Neuronal stem cell (in vitro differentiated cells): ENCODE measurements around the gene FES.
A peak's percentile ranks its signal among the peaks of the same experiment; 100 is the strongest.

Experiments
- DNase-seq: peaks from one replicate; pipeline ENCODE4 v3.0.0-alpha.2; 2013; ENCODE audit warnings: low spot score
- H2AFZ ChIP-seq: one replicate; pipeline ENCODE4 v1.6.1; 2013; ENCODE audit warnings: mild to moderate bottlenecking, low read length, inconsistent platforms
- H2AK5ac ChIP-seq: 2 replicates; pipeline ENCODE4 v1.6.1; 2013; ENCODE audit warnings: low read depth, mild to moderate bottlenecking, inconsistent platforms, low read length, moderate library complexity, mixed read lengths
- H2BK120ac ChIP-seq: 2 replicates; pipeline ENCODE4 v1.6.1; 2013; ENCODE audit warnings: low read depth, mild to moderate bottlenecking, inconsistent platforms, low read length, moderate library complexity, mixed read lengths
- H2BK12ac ChIP-seq: one replicate; pipeline ENCODE4 v1.6.1; 2013; ENCODE audit warnings: low read length, inconsistent platforms
- H2BK15ac ChIP-seq: 2 replicates; pipeline ENCODE4 v1.6.1; 2013; ENCODE audit warnings: mild to moderate bottlenecking, low read length, inconsistent platforms, mixed read lengths
- H2BK5ac ChIP-seq: one replicate; pipeline ENCODE4 v1.6.1; 2013; ENCODE audit warnings: inconsistent platforms, mild to moderate bottlenecking, low read length, moderate library complexity
- H3K14ac ChIP-seq: one replicate; pipeline ENCODE4 v1.6.1; 2013; ENCODE audit warnings: low read length, inconsistent platforms
- H3K18ac ChIP-seq: 2 replicates; pipeline ENCODE4 v1.6.1; 2013; ENCODE audit warnings: low read length, inconsistent platforms
- H3K23ac ChIP-seq: 2 replicates; pipeline ENCODE4 v1.6.1; 2013; ENCODE audit warnings: low read depth, mild to moderate bottlenecking, mixed read lengths, low read length, inconsistent platforms; ENCODE audit not compliant: poor library complexity
- H3K27ac ChIP-seq: replicated peaks from 3 replicates; pipeline ENCODE4 v1.5.1; 2013; ENCODE audit warnings: low read length, inconsistent platforms
- H3K27me3 ChIP-seq, 3 experiments: 2 replicates each; pipeline ENCODE4 v1.6.1; 2013; ENCODE audit warnings: low read length in 3 of 3, mild to moderate bottlenecking in 2 of 3, inconsistent platforms in 1 of 3, low read depth in 1 of 3, mixed read lengths in 1 of 3, moderate library complexity in 1 of 3; ENCODE audit not compliant: control insufficient read depth in 3 of 3, insufficient read depth in 3 of 3
- H3K36me3 ChIP-seq, 2 donors: replicated peaks in 1 of 2; 2 replicates each; pipeline ENCODE4 v1.6.1; 2013; ENCODE audit warnings: low read length in 2 of 2; ENCODE audit not compliant: control insufficient read depth in 2 of 2, insufficient read depth in 2 of 2
- H3K4ac ChIP-seq: 2 replicates; pipeline ENCODE4 v1.6.1; 2013; ENCODE audit warnings: inconsistent platforms, mild to moderate bottlenecking, low read length, moderate library complexity
- H3K4me1 ChIP-seq, 2 donors: 1 replicate in 1 of 2; 2 replicates in 1 of 2; pipeline ENCODE4 v1.6.1; 2013; ENCODE audit warnings: low read length in 2 of 2, low read depth in 1 of 2; ENCODE audit not compliant: control insufficient read depth in 2 of 2, insufficient read depth in 1 of 2
- H3K4me2 ChIP-seq: one replicate; pipeline ENCODE4 v1.6.1; 2013; ENCODE audit warnings: mild to moderate bottlenecking, low read length, inconsistent platforms; ENCODE audit not compliant: insufficient read depth, poor library complexity, severe bottlenecking
- H3K4me3 ChIP-seq, 2 donors: 2 replicates each; pipeline ENCODE4 v1.5.1; 2013; ENCODE audit warnings: low read length in 2 of 2, mild to moderate bottlenecking in 2 of 2, inconsistent platforms in 1 of 2, moderate library complexity in 1 of 2
- H3K79me1 ChIP-seq: one replicate; pipeline ENCODE4 v1.6.1; 2013; ENCODE audit warnings: low read depth, mild to moderate bottlenecking, inconsistent platforms, low read length, moderate library complexity
- H3K9ac ChIP-seq: one replicate; pipeline ENCODE4 v1.6.1; 2013; ENCODE audit warnings: mild to moderate bottlenecking, low read depth, low read length, inconsistent platforms; ENCODE audit not compliant: poor library complexity
- H3K9me3 ChIP-seq, 2 donors: replicated peaks in 1 of 2; 2 replicates each; pipeline versions ENCODE3 to v1.6.1; 2013; ENCODE audit warnings: low read length in 2 of 2, mild to moderate bottlenecking in 2 of 2, inconsistent platforms in 1 of 2, low read depth in 1 of 2, mixed read lengths in 1 of 2, moderate library complexity in 1 of 2; ENCODE audit not compliant: control insufficient read depth in 2 of 2, insufficient read depth in 1 of 2
- H4K8ac ChIP-seq: one replicate; pipeline ENCODE4 v1.6.1; 2013; ENCODE audit warnings: low read depth, mild to moderate bottlenecking, inconsistent platforms, low read length, moderate library complexity
- H4K91ac ChIP-seq: one replicate; pipeline ENCODE4 v1.6.1; 2013; ENCODE audit warnings: low read length, low read depth, mild to moderate bottlenecking, inconsistent platforms; ENCODE audit not compliant: poor library complexity
- WGBS, 2 donors: extraction: QIAGEN DNeasy Blood & Tissue Kit; methylation state at CpG; one replicate each; pipeline ENCODE4 v1.1.7; 2013; ENCODE audit warnings: missing lambda C conversion rate in 2 of 2, mixed read lengths in 1 of 2; ENCODE audit not compliant: insufficient read length in 2 of 2, insufficient replicate concordance in 1 of 2; ENCODE audit errors: extremely low coverage in 2 of 2; 5-methylcytosine and 5-hydroxymethylcytosine counted together

The FES gene

GRCh38 chr15:90889313-90889730 lies 5.0 kb downstream of the FES start:
- Histone ChIP-seq H3K9ac (peak overlapping the region; percentile 32), H3K27me3 (no peaks in the 10 kb centered on the region), H3K9me3 (no peaks in the 10 kb centered on the region), H2AFZ (no peak overlapping the region), H3K14ac (peak overlapping the region; percentile 82), H3K4me2 (no peak overlapping the region), H3K36me3 (peaks cover 0 to 2% of the 10 kb centered on the region in 2 donors), H2BK12ac (peak overlapping the region; percentile 90), H3K27ac (no peak overlapping the region), H2BK15ac (no peak overlapping the region), H3K18ac (peak overlapping the region; percentile 48), H4K91ac (no peak overlapping the region), H4K8ac (no peak overlapping the region), H2AK5ac (no peak overlapping the region), H3K23ac (peak overlapping the region; percentile 65), H3K79me1 (peaks cover 2% of the 10 kb centered on the region), H3K4me3 (peak overlapping the region in 1 of 2 donors; percentile 27), H3K4me1 (peaks cover 1 to 6% of the 10 kb centered on the region in 2 donors), H3K4ac (no peak overlapping the region), H2BK120ac (no peak overlapping the region), H2BK5ac (peak overlapping the region; percentile 60)
- no peak for DNase-seq
- no CpG with 5 or more reads among the region's 18 CpGs for WGBS, 2 donors

- no peak overlapping the region for H4K91ac ChIP-seq
- H3K23ac ChIP-seq = peak overlapping the region; percentile 65
- no CpG with 5 or more reads among the region's 31 CpGs for WGBS, 2 donors
- H2AFZ ChIP-seq = no peak overlapping the region
- H3K4me2 ChIP-seq = no peak overlapping the region
- no peaks in the 10 kb centered on the region for H3K9me3 ChIP-seq
- peak overlapping the region; percentile 82 for H3K14ac ChIP-seq
- peak overlapping the region; percentile 82 for H2BK5ac ChIP-seq
- DNase-seq = no peak
- H3K4ac ChIP-seq = no peak overlapping the region
- H2BK15ac ChIP-seq = no peak overlapping the region
- peak overlapping the region in 1 of 2 donors; percentile 27 for H3K4me3 ChIP-seq
- H2BK120ac ChIP-seq = no peak overlapping the region
- no peak overlapping the region for H3K27ac ChIP-seq
- H4K8ac ChIP-seq = no peak overlapping the region
- H3K4me1 ChIP-seq = peaks cover under 1 to 1% of the 10 kb centered on the region in 2 donors
- H3K18ac ChIP-seq = peak overlapping the region; percentile 85
- H3K79me1 ChIP-seq = no peaks in the 10 kb centered on the region
- peak overlapping the region; percentile 21 for H3K9ac ChIP-seq
- no peaks in the 10 kb centered on the region for H3K27me3 ChIP-seq
- H2AK5ac ChIP-seq = peak overlapping the region; percentile 28
- no peak overlapping the region for H2BK12ac ChIP-seq
- H3K36me3 ChIP-seq = peaks cover 0 to 2% of the 10 kb centered on the region in 2 donors
Measured at GRCh38 chr15:90889736-90890456, 5.6 kb downstream of the FES start.

- no peak overlapping the region for H3K4me3 ChIP-seq
- no peaks in the 10 kb centered on the region for H3K79me1 ChIP-seq
- no peak overlapping the region for H2BK15ac ChIP-seq
- no peak overlapping the region for H2BK120ac ChIP-seq
- H3K4me2 ChIP-seq = no peak overlapping the region
- no peaks in the 10 kb centered on the region for H3K4me1 ChIP-seq
- no peak overlapping the region for H3K14ac ChIP-seq
- no peak overlapping the region for H3K27ac ChIP-seq
- H2BK12ac ChIP-seq = no peak overlapping the region
- no peak overlapping the region for H2AK5ac ChIP-seq
- H3K9me3 ChIP-seq = no peaks in the 10 kb centered on the region
- WGBS, 2 donors = no CpG with 5 or more reads among the region's 12 CpGs
- H3K23ac ChIP-seq = peak overlapping the region; percentile 25
- no peak overlapping the region for H4K91ac ChIP-seq
- H3K27me3 ChIP-seq = no peaks in the 10 kb centered on the region
- H2BK5ac ChIP-seq = no peak overlapping the region
- H4K8ac ChIP-seq = no peak overlapping the region
- H3K18ac ChIP-seq = no peak overlapping the region
- H3K4ac ChIP-seq = no peak overlapping the region
- no peak overlapping the region for H3K9ac ChIP-seq
- peak overlapping the region; percentile 19 for H2AFZ ChIP-seq
- peaks cover 0 to 6% of the 10 kb centered on the region in 2 donors for H3K36me3 ChIP-seq
- no peak for DNase-seq
Measured at GRCh38 chr15:90890839-90891238, 6.5 kb downstream of the FES start.

GRCh38 chr15:90891346-90891949 lies 7.1 kb downstream of the FES start:
- Histone ChIP-seq H2AFZ (peak overlapping the region; percentile 19), H3K18ac (no peak overlapping the region), H3K14ac (peak overlapping the region; percentile 31), H3K27me3 (no peaks in the 10 kb centered on the region), H3K4ac (no peak overlapping the region), H3K36me3 (peaks cover 0 to 6% of the 10 kb centered on the region in 2 donors), H2BK12ac (no peak overlapping the region), H4K8ac (no peak overlapping the region), H3K9ac (no peak overlapping the region), H3K9me3 (no peaks in the 10 kb centered on the region), H3K4me1 (no peaks in the 10 kb centered on the region), H3K23ac (no peak overlapping the region), H2BK120ac (no peak overlapping the region), H2AK5ac (no peak overlapping the region), H4K91ac (no peak overlapping the region), H3K4me2 (no peak overlapping the region), H2BK5ac (no peak overlapping the region), H3K27ac (no peak overlapping the region), H3K4me3 (no peak overlapping the region), H2BK15ac (no peak overlapping the region), H3K79me1 (no peaks in the 10 kb centered on the region)
- no peak for DNase-seq
- WGBS, 2 donors = no CpG with 5 or more reads among the region's 8 CpGs
